Upper lobe of left lung (tissue), 4 donors: ENCODE measurements around the gene TEAD4.

Source experiments
- CTCF ChIP-seq, 6 experiments: fragments of 450-650 bp in 4 of 6; fragments of 200-600 bp in 2 of 6; sonication (generic) in 2 of 6; IDR thresholded peaks; one replicate each; pipeline ENCODE4 v1.5.1; 2016 to 2019; ENCODE audit warnings: antibody characterized with exemption in 6 of 6
- POLR2AphosphoS5 ChIP-seq, 2 donors: sonication (generic); formaldehyde crosslinking; IDR thresholded peaks; one replicate each; pipeline ENCODE4 v1.5.1; 2017; ENCODE audit warnings: antibody characterized with exemption in 2 of 2

GRCh38 chr12:3038166-3038565 is 79.0 kb downstream of the TEAD4 start:
- TF ChIP-seq CTCF (IDR thresholded peaks at IDR 0.05) (no peak), POLR2AphosphoS5 (IDR thresholded peaks at IDR 0.05) (no peak)
